ENCODE data around the gene MYL7. TPM values are rescaled to one million over a fixed set of nuclear protein-coding genes. Genes with fewer than 3 reads are reported as not detected.

MYL7 gene
- total and polyA plus RNA-seq, 2 of the 13 experiments (the other 11 are each of a cell fraction or from before 2014, with no cell fraction given), result 1.8 TPM; not detected in 1

DNA sequence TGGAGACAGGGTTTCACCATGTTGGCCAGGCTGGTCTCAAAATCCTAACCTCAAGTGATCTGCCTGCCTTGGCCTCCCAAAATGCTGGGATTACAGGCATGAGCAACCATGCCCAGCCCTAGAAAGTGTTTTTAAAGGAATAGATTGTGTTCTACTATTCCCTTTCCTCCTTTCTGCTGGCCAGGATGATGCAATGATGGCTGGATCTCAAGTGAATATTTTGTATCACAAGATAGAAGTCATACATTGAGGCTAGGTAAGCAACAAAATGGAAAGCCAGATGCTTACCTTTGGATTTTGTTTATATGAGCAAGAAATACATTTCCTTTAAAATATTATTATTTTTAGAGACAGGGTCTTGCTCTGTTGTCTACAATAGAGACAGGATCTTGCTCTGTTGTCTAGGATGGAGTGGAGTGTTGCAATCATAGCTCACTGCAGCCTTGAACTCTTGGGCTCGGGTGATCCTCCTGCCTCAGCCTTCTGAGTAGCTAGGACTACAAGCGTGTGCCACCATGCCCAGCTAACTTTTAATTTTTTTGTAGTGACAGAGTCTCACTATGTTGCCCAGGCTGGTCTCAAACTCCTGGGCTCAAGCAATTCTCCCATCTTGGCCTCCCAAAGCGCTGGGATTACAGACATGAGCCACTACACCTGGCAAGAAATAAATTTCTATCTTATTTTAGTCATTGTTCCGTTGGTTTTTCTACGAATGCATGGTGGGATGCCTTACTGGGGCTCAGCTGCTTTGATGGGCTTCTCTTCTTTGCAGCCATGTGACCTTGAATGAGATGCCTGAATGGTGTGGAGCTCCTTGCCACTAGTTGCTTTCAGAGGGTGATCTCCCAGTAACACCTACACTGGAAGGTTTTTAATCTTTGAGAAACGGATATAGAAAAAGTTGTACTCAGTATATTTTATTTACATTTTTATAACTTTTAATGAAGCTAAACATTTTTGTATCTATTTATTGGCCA is 42.8 kb downstream of the MYL7 start (continued):
- TF ChIP-seq, protein P1, sequence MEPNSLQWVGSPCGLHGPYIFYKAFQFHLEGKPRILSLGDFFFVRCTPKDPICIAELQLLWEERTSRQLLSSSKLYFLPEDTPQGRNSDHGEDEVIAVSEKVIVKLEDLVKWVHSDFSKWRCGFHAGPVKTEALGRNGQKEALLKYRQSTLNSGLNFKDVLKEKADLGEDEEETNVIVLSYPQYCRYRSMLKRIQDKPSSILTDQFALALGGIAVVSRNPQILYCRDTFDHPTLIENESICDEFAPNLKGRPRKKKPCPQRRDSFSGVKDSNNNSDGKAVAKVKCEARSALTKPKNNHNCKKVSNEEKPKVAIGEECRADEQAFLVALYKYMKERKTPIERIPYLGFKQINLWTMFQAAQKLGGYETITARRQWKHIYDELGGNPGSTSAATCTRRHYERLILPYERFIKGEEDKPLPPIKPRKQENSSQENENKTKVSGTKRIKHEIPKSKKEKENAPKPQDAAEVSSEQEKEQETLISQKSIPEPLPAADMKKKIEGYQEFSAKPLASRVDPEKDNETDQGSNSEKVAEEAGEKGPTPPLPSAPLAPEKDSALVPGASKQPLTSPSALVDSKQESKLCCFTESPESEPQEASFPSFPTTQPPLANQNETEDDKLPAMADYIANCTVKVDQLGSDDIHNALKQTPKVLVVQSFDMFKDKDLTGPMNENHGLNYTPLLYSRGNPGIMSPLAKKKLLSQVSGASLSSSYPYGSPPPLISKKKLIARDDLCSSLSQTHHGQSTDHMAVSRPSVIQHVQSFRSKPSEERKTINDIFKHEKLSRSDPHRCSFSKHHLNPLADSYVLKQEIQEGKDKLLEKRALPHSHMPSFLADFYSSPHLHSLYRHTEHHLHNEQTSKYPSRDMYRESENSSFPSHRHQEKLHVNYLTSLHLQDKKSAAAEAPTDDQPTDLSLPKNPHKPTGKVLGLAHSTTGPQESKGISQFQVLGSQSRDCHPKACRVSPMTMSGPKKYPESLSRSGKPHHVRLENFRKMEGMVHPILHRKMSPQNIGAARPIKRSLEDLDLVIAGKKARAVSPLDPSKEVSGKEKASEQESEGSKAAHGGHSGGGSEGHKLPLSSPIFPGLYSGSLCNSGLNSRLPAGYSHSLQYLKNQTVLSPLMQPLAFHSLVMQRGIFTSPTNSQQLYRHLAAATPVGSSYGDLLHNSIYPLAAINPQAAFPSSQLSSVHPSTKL (CRISPR knock-in tag; IDR thresholded peaks at IDR 0.05), result 0 out of 2 replicates have a peak, but pooled peaks have one; percentile 8
- TF ChIP-seq, protein P2, sequence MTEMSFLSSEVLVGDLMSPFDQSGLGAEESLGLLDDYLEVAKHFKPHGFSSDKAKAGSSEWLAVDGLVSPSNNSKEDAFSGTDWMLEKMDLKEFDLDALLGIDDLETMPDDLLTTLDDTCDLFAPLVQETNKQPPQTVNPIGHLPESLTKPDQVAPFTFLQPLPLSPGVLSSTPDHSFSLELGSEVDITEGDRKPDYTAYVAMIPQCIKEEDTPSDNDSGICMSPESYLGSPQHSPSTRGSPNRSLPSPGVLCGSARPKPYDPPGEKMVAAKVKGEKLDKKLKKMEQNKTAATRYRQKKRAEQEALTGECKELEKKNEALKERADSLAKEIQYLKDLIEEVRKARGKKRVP (CRISPR knock-in tag; IDR thresholded peaks at IDR 0.05), result peak in 1 of 2 experiments; percentile 81; a peak in 2 of 4 replicates

DNA sequence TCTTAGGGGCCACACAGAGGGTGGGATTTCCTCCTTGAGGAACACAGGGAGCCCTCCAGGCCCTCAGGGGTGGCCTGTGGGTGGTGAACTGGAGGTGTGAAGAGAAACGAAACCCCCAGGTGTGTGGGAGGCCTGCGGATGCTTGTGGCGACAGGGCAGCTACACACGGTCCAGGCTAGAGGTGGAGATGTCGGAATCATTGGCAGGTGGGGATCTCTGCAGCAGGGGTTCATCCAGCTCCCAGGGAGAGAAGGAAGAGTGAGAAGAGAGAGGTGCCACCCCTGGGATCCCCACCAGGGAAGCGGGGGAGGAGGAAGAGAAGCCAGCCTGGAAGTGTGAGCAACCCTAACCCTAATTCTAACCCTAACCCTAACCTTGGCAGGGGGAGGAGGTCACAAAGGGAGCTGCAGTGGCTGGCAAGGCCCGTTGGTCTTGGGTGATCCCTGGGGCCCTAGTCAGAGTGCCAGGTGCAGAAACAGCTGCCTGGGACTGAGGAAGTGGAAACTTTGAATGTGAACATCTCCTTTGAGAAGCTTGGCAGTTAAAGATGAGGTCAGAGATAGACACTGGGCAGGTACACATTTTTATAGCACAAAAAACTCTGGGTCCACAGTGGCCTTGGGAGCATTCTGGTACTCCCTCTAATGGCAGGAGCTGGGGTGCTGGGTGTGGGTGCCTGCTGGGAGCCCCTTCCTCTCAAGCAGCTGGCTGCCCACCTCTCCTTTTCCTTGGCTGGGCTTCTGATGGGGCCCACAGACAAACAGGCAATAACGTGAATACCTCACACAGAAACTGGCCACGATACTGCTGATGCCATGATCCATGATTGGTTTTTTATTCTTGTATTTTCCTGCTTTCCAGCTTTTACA is 43.8 kb downstream of the MYL7 start:
- Histone ChIP-seq H2AFZ (ENCODE audit: low read length) (no peak overlapping the region), H3K4me2 (ENCODE audit: low read depth, low read length) (peak overlapping the region; percentile 9; the same call in 1 of the 2 replicates), H3K36me3 (replicated peaks in 1 of 2; ENCODE audit: control insufficient read depth in 1 of 2, insufficient read depth in 2 of 2, low read length in 2 of 2) (no peaks in the 10 kb centered on the region), H3K9ac (ENCODE audit: insufficient read depth, low read depth, low read length) (no peak overlapping the region), H4K20me1 (ENCODE audit: insufficient read depth, low read length) (no peaks in the 10 kb centered on the region), H3K27me3 (ENCODE audit: control insufficient read depth in 1 of 2, insufficient read depth in 2 of 2, low read length in 2 of 2) (peaks cover 2 to 4% of the 10 kb centered on the region in 2 experiments; a peak in 1 of 5 replicates), H3K9me3 (ENCODE audit: low read length) (no peaks in the 10 kb centered on the region), H3K27ac (ENCODE audit: extremely low read length, insufficient read depth, low read length) (no peak overlapping the region), H3K4me3 (replicated peaks in 1 of 3; ENCODE audit: insufficient read depth in 1 of 3, low read depth in 2 of 3, low read length in 3 of 3) (no peak overlapping the region), H3K4me1 (ENCODE audit: insufficient read depth, low read length) (peaks cover 66% of the 10 kb centered on the region), H3K79me2 (ENCODE audit: insufficient read depth, low read length) (no peaks in the 10 kb centered on the region)
- ATAC-seq, result no peak
- DNase-seq (ENCODE audit: low spot score), result no peak
- CTCF ChIA-PET (ENCODE audit: low intra/inter-chr PET ratio, low total read pairs), result no interaction called here
- in situ Hi-C loops (cut with HindIII; ENCODE audit: extremely low pct_ligation_motif_present, low pct_unique_long_range_greater_than_20kb) (no loop called here), intact Hi-C loops (cut with micrococcal nuclease; ENCODE audit: unreplicated experiment) (no loop called here)
- no peak for TF ChIP-seq REPIN1 (CRISPR knock-in tag; IDR thresholded peaks at IDR 0.05; ENCODE audit: borderline replicate concordance, low read depth)
- TF ChIP-seq ZEB1 (IDR thresholded peaks at IDR 0.05; ENCODE audit: insufficient replicate concordance, low read depth), result no peak
- no peak for TF ChIP-seq ZNF614 (CRISPR knock-in tag; IDR thresholded peaks at IDR 0.05; ENCODE audit: borderline replicate concordance)
- TF ChIP-seq MAF1 (CRISPR knock-in tag; IDR thresholded peaks at IDR 0.05; ENCODE audit: borderline replicate concordance), result no peak
- POLR2A ChIA-PET, result no interaction called here
- no peak for FAIRE-seq
- BruUV-seq (replicated peaks), result no TSS peak
- 30% methylated on average over 9 of the region's 9 CpGs for WGBS (ENCODE audit: low lambda C conversion rate)
